Measurements from ENCODE around the gene PES1.
"Not testable (repeated sequence)": the region's sequence is repeated elsewhere in the genome, so short reads cannot be mapped to it uniquely, and the experiment has no call there.

The PES1 gene

GRCh38 chr22:30574997-30575671 is 16.6 kb downstream of the PES1 start:
- Histone ChIP-seq H3K4me3 (ENCODE audit: low read depth, low read length) (peak overlapping the region; percentile 67), H3K27ac (ENCODE audit: low read depth, low read length) (no peak overlapping the region; the same call in 1 of the 2 replicates), H3K9ac (ENCODE audit: low read length) (peak overlapping the region; percentile 46), H3K27me3 (ENCODE audit: control insufficient read depth, insufficient read depth, low read length) (peaks cover 6% of the 10 kb centered on the region; the same call in 1 of the 2 replicates), H3K9me3 (ENCODE audit: control insufficient read depth, insufficient read depth, low read depth, low read length) (no peaks in the 10 kb centered on the region), H3K36me3 (ENCODE audit: control insufficient read depth, insufficient read depth, low read length) (peaks cover 47% of the 10 kb centered on the region), H3K4me1 (ENCODE audit: control insufficient read depth, insufficient read depth, low read length) (peaks cover 12% of the 10 kb centered on the region)

DNA sequence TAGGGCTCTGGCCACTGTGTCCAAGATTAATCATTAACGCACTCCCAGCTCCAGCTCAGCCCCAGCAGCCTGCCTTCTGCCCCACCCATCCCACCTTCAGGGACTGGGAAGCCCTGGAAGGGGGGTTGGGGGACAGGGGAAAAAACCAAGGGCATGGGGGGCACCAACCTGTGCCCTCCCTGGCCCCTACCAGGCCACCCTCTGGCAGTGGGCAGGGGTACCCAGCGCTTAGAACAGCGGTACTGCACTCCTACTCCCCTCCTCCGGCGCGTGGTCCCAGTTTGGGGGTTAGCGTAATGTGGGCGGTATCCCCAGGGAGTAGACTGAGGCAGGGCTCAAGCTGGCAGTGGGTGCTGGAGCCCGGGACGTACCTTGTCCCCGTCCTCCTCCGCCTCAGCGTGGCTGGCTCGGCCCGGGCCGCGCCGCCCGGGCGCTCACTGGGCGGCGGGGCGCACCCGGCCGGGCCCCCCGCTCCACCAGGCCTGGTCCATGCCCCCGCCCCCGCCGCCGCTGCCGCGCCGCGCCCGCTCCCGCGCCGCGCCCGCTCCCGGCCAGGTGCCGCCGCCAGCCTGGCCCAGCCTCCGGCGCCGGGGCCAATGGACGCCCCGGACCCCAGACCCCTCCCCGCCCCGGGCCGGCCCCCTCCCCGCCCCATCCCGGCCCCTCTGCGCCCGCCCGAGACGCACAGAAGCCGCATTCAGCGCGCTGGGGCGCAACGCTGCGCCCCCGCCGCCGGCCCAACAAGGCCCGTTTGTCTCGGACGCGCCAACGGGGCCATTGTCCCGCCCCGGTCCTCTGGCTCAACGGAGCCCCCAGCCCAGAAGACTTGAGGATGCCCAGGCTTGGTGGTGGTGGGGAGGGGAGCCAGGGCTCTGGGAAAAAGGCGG is 17.4 kb downstream of the PES1 start, which contains the start of gene GAL3ST1:
Gene GAL3ST1, minus strand, starts transcription at position 571 of the 887 bp plus-strand sequence. CDS start 17,273 bp downstream, outside the sequence.
- H3K9ac ChIP-seq (ENCODE audit: low read length) = peak within 1 kb of the TSS; percentile 58
- peaks cover 39% of the 10 kb centered on the region for H3K36me3 ChIP-seq (ENCODE audit: control insufficient read depth, insufficient read depth, low read length)
- peaks cover 6% of the 10 kb centered on the region; the same call in 1 of the 2 replicates for H3K27me3 ChIP-seq (ENCODE audit: control insufficient read depth, insufficient read depth, low read length)
- H3K9me3 ChIP-seq (ENCODE audit: control insufficient read depth, insufficient read depth, low read depth, low read length) = no peaks in the 10 kb centered on the region
- H3K27ac ChIP-seq (ENCODE audit: low read depth, low read length) = no peak within 1 kb of the TSS; the same call in 1 of the 2 replicates
- H3K4me1 ChIP-seq (ENCODE audit: control insufficient read depth, insufficient read depth, low read length) = peaks cover 12% of the 10 kb centered on the region
- H3K4me3 ChIP-seq (ENCODE audit: low read depth, low read length) = peak within 1 kb of the TSS; percentile 86

- no peaks in the 10 kb centered on the region for H3K9me3 ChIP-seq (ENCODE audit: control insufficient read depth, insufficient read depth, low read depth, low read length)
- H3K9ac ChIP-seq (ENCODE audit: low read length) = peak overlapping the region; percentile 58
- H3K27ac ChIP-seq (ENCODE audit: low read depth, low read length) = no peak overlapping the region
- H3K4me3 ChIP-seq (ENCODE audit: low read depth, low read length) = peak overlapping the region; percentile 86
- peaks cover 12% of the 10 kb centered on the region for H3K4me1 ChIP-seq (ENCODE audit: control insufficient read depth, insufficient read depth, low read length)
- H3K36me3 ChIP-seq (ENCODE audit: control insufficient read depth, insufficient read depth, low read length) = peaks cover 32% of the 10 kb centered on the region
- H3K27me3 ChIP-seq (ENCODE audit: control insufficient read depth, insufficient read depth, low read length) = peaks cover 6% of the 10 kb centered on the region; the same call in 1 of the 2 replicates
Observed at GRCh38 chr22:30573594-30574094, 18.1 kb downstream of the PES1 start.

GRCh38 chr22:30572840-30573593 is 18.7 kb downstream of the PES1 start:
- peaks cover 26% of the 10 kb centered on the region for H3K36me3 ChIP-seq (ENCODE audit: control insufficient read depth, insufficient read depth, low read length)
- no peak overlapping the region for H3K27ac ChIP-seq (ENCODE audit: low read depth, low read length)
- no peak overlapping the region for H3K9ac ChIP-seq (ENCODE audit: low read length)
- H3K9me3 ChIP-seq (ENCODE audit: control insufficient read depth, insufficient read depth, low read depth, low read length) = no peaks in the 10 kb centered on the region
- H3K4me1 ChIP-seq (ENCODE audit: control insufficient read depth, insufficient read depth, low read length) = peaks cover 12% of the 10 kb centered on the region
- no peak overlapping the region for H3K4me3 ChIP-seq (ENCODE audit: low read depth, low read length)
- peaks cover 6% of the 10 kb centered on the region; the same call in 1 of the 2 replicates for H3K27me3 ChIP-seq (ENCODE audit: control insufficient read depth, insufficient read depth, low read length)

- H3K4me3 ChIP-seq (ENCODE audit: low read depth, low read length) = no peak overlapping the region
- H3K9me3 ChIP-seq (ENCODE audit: control insufficient read depth, insufficient read depth, low read depth, low read length) = no peaks in the 10 kb centered on the region
- H3K9ac ChIP-seq (ENCODE audit: low read length) = no peak overlapping the region
- H3K4me1 ChIP-seq (ENCODE audit: control insufficient read depth, insufficient read depth, low read length) = peaks cover 12% of the 10 kb centered on the region
- peaks cover 6% of the 10 kb centered on the region; the same call in 1 of the 2 replicates for H3K27me3 ChIP-seq (ENCODE audit: control insufficient read depth, insufficient read depth, low read length)
- H3K27ac ChIP-seq (ENCODE audit: low read depth, low read length) = no peak overlapping the region
- H3K36me3 ChIP-seq (ENCODE audit: control insufficient read depth, insufficient read depth, low read length) = peaks cover 18% of the 10 kb centered on the region
Observed at GRCh38 chr22:30572210-30572609, 19.5 kb downstream of the PES1 start.

- Histone ChIP-seq H3K36me3 (ENCODE audit: control insufficient read depth, insufficient read depth, low read length) (no peaks in the 10 kb centered on the region), H3K27me3 (ENCODE audit: control insufficient read depth, insufficient read depth, low read length) (peaks cover 6% of the 10 kb centered on the region; the same call in 1 of the 2 replicates), H3K9ac (ENCODE audit: low read length) (no peak overlapping the region), H3K27ac (ENCODE audit: low read depth, low read length) (no peak overlapping the region), H3K4me1 (ENCODE audit: control insufficient read depth, insufficient read depth, low read length) (peaks cover 9% of the 10 kb centered on the region), H3K9me3 (ENCODE audit: control insufficient read depth, insufficient read depth, low read depth, low read length) (no peaks in the 10 kb centered on the region), H3K4me3 (ENCODE audit: low read depth, low read length) (no peak overlapping the region)
Observed at GRCh38 chr22:30569674-30570202, 22.0 kb downstream of the PES1 start.

DNA sequence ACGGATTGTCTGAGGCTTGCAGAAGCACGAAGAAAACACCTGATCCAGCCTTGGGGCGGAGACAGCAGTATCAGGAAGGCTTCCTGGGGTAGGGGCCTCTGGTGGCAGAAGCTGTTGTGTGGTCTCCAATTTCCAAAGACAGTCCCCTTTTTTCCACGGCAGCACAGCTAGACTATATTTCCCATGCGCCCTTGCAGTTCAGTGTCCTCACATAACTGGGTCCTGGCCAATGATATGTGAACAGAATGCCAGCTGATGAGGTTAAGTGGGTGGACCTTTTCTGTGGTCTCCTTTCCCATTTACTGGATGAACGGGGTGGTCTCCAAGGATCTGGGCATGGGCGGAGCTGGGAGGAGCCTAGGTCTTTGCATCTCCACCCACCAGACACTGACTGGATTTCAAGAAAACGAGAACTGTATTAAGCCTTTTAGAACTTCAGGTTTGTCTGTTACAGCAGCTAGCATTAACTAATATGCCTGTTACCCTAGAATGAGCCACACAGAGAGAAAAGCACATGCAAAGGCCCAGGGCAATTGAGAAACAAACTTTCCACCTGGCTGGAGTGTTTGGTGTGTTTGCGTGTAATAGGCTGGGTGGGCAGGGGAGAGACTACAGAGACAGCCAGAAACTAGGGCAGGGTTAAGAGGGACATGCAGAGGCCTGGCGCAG is 23.4 kb downstream of the PES1 start:
- no peak overlapping the region for H3K4me3 ChIP-seq (ENCODE audit: low read depth, low read length)
- no peaks in the 10 kb centered on the region for H3K36me3 ChIP-seq (ENCODE audit: control insufficient read depth, insufficient read depth, low read length)
- H3K9ac ChIP-seq (ENCODE audit: low read length) = no peak overlapping the region
- no peak overlapping the region for H3K27ac ChIP-seq (ENCODE audit: low read depth, low read length)
- peaks cover 7% of the 10 kb centered on the region for H3K4me1 ChIP-seq (ENCODE audit: control insufficient read depth, insufficient read depth, low read length)
- no peaks in the 10 kb centered on the region for H3K27me3 ChIP-seq (ENCODE audit: control insufficient read depth, insufficient read depth, low read length)
- no peaks in the 10 kb centered on the region for H3K9me3 ChIP-seq (ENCODE audit: control insufficient read depth, insufficient read depth, low read depth, low read length)

DNA sequence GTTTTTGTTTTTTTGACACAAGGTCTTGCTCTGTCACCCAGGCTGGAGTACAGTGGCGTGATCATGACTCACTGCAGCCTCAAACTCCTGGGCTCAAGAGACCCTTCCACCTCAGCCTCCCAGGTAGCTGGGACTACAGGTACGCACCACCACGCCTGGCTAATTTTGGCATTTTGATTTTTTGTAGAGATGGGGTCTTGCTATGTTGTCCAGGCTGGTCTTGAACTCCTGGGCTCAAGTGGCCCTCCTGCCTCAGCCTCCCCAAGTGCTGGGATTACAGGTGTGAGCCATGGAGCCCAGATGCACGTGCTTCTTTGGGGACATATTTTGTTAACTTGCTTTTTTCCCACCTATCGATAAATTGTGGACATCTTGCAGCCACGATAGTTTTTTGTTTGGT is 24.4 kb downstream of the PES1 start:
- not testable (repeated sequence) for H3K4me3 ChIP-seq (ENCODE audit: low read depth, low read length); H3K9ac ChIP-seq (ENCODE audit: low read length); H3K27me3 ChIP-seq (ENCODE audit: control insufficient read depth, insufficient read depth, low read length); H3K9me3 ChIP-seq (ENCODE audit: control insufficient read depth, insufficient read depth, low read depth, low read length); H3K4me1 ChIP-seq (ENCODE audit: control insufficient read depth, insufficient read depth, low read length); H3K36me3 ChIP-seq (ENCODE audit: control insufficient read depth, insufficient read depth, low read length); H3K27ac ChIP-seq (ENCODE audit: low read depth, low read length)

DNA sequence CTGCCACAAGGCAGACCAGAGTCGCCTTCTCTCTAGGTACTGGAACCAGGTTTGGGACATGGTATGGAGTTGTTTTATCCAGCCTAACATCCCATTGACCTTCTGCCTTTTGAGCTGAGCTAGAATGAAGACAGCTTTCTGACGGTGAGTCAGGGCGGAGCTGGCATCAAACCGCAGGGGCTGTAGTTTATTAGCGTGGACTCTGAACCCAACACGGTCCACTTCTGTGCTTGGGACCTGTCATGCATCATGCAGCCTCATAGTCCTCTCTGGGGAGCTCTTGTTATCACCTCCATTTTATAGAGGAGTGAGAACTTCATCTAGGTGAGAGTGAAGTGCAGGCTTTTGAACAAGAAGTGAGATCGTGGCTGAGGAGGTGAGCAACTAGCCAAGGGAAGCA is 25.6 kb downstream of the PES1 start:
- Histone ChIP-seq H3K4me3 (ENCODE audit: low read depth, low read length) (no peak overlapping the region), H3K9ac (ENCODE audit: low read length) (no peak overlapping the region), H3K9me3 (ENCODE audit: control insufficient read depth, insufficient read depth, low read depth, low read length) (no peaks in the 10 kb centered on the region), H3K36me3 (ENCODE audit: control insufficient read depth, insufficient read depth, low read length) (no peaks in the 10 kb centered on the region), H3K4me1 (ENCODE audit: control insufficient read depth, insufficient read depth, low read length) (peaks cover 17% of the 10 kb centered on the region), H3K27me3 (ENCODE audit: control insufficient read depth, insufficient read depth, low read length) (no peaks in the 10 kb centered on the region), H3K27ac (ENCODE audit: low read depth, low read length) (no peak overlapping the region)

GRCh38 chr22:30565341-30565740 is 26.4 kb downstream of the PES1 start:
- no peaks in the 10 kb centered on the region for H3K9me3 ChIP-seq (ENCODE audit: control insufficient read depth, insufficient read depth, low read depth, low read length)
- peaks cover 19% of the 10 kb centered on the region for H3K4me1 ChIP-seq (ENCODE audit: control insufficient read depth, insufficient read depth, low read length)
- no peaks in the 10 kb centered on the region for H3K36me3 ChIP-seq (ENCODE audit: control insufficient read depth, insufficient read depth, low read length)
- no peak overlapping the region for H3K4me3 ChIP-seq (ENCODE audit: low read depth, low read length)
- no peaks in the 10 kb centered on the region for H3K27me3 ChIP-seq (ENCODE audit: control insufficient read depth, insufficient read depth, low read length)
- H3K9ac ChIP-seq (ENCODE audit: low read length) = no peak overlapping the region
- no peak overlapping the region for H3K27ac ChIP-seq (ENCODE audit: low read depth, low read length)
